Esophagus (tissue), 2 donors: ENCODE data around the gene MRPS22. TPM values are rescaled to one million over a fixed set of nuclear protein-coding genes. Genes with fewer than 3 reads are reported as not detected.

ENCODE experiments used
- H3K27ac ChIP-seq, 2 donors: one replicate each; pipeline ENCODE4 v1.5.1; 2013; ENCODE audit warnings: low read depth in 2 of 2, mild to moderate bottlenecking in 2 of 2, inconsistent platforms in 1 of 2, low read length in 1 of 2, moderate library complexity in 1 of 2
- H3K27me3 ChIP-seq, 2 donors: one replicate each; pipeline ENCODE4 v1.6.1; 2013; ENCODE audit warnings: low read length in 2 of 2, control low read depth in 1 of 2, mild to moderate bottlenecking in 1 of 2; ENCODE audit not compliant: insufficient read depth in 2 of 2, control insufficient read depth in 1 of 2
- H3K36me3 ChIP-seq, 2 donors: one replicate each; pipeline ENCODE4 v1.6.1; 2013; ENCODE audit warnings: low read length in 1 of 2; ENCODE audit not compliant: control insufficient read depth in 2 of 2, insufficient read depth in 2 of 2
- H3K4me1 ChIP-seq, 2 donors: one replicate each; pipeline ENCODE4 v1.6.1; 2013; ENCODE audit warnings: low read length in 1 of 2; ENCODE audit not compliant: control insufficient read depth in 2 of 2, insufficient read depth in 2 of 2
- H3K4me3 ChIP-seq, 2 donors: one replicate each; pipeline ENCODE4 v1.5.1; 2013; ENCODE audit warnings: low read length in 2 of 2, mild to moderate bottlenecking in 2 of 2, low read depth in 1 of 2, moderate library complexity in 1 of 2
- H3K9me3 ChIP-seq, 2 donors: one replicate each; pipeline ENCODE4 v1.6.1; 2013; ENCODE audit warnings: mild to moderate bottlenecking in 2 of 2, low read depth in 1 of 2, low read length in 1 of 2, moderate library complexity in 1 of 2; ENCODE audit not compliant: control insufficient read depth in 2 of 2, insufficient read depth in 1 of 2
- WGBS, 2 donors: extraction: QIAGEN DNeasy Blood & Tissue Kit; methylation state at CpG; one replicate each; pipeline ENCODE4 v1.1.7; 2013; 5-methylcytosine and 5-hydroxymethylcytosine counted together
- polyA plus RNA-seq, 2 donors: library from polyadenylated mRNA; stranded (reverse); fragments of 200-250 nt; gene quantifications; one replicate each; pipeline ENCODE4 v1.2.3, GENCODE V29; 2013
- donor health status: healthy with polysubstance abuse.
- donor health status: Bipolar disorder and iron deficiency.

Gene MRPS22
- 10 to 100 TPM; 39.0 to 57.5 TPM for polyA plus RNA-seq

DNA sequence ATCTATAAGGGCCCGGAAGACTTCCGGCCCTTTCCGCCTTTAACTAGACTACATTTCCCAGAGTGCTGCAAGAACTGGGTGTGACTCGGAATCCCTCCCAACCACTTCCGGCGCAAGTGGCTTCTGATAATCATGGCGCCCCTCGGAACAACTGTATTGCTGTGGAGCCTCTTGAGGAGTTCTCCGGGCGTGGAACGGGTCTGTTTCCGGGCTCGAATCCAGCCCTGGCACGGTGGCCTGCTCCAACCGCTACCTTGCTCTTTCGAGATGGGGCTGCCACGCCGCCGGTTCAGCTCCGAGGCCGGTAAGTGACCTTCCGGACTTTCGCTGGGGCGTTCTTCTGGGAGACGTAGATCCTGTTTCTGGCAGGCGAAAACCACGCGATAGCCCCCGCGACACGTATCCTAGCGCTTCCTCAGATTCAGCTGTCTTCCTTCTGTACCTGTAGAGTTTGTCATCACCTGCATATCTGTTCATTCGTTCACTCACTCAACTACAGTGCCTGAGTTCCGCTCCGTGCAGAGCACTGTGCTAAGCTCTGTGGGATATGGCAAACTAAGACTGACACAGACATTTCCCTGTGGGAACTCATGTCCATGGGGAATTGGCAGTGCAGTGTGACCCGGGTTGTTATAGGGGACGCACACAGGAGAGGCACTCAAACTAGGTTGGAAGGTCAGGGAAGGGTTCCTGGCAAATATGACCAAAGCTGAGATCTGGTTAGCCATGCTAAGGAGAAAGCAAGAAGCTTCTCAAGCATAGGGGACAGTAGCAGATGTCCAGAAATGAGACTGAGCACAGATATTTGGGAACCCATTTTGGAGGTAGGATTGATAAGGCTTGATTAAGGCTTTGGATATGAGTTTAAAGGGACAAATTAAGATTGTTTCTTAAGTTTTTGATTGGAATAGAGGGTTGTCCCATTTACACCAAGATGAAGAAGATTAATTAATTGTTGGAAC, at the start of gene MRPS22:
Gene MRPS22, plus strand, starts transcription at position 126 of the 962 bp plus-strand sequence. Its CDS starts 7 bp downstream, at position 133.
- 0 to 1% methylated on average over 37 of the region's 37 CpGs for WGBS, 2 donors
- H3K4me1 ChIP-seq: peaks cover 3 to 4% of the 10 kb centered on the region in 2 donors
- H3K9me3 ChIP-seq: no peaks in the 10 kb centered on the region
- no peaks in the 10 kb centered on the region for H3K27me3 ChIP-seq
- H3K27ac ChIP-seq: peak within 1 kb of the TSS; percentile 83 to 96
- peaks cover 5 to 7% of the 10 kb centered on the region in 2 donors for H3K36me3 ChIP-seq
- H3K4me3 ChIP-seq: peak within 1 kb of the TSS; percentile 96 to 98

DNA sequence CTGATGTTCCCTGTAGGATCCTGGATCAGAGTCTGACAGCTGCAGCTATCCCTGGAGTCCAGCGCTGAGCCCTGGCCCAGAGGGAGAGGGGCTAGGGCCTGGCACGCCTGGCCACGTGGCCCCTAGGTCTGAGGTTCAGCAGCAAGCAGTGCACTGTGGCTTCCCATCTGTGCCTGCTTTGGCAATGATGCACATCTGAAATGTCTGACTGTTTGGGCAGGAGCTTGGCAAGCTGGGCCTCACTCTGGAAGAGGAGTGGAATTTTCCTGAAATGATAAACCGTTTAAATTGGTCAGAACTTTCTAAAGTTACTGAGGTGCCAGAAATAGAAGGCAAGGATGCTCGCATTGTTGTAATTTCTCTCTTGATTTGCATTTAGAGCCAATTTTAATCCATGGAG, 48.8 kb upstream of the MRPS22 start:
- Histone ChIP-seq H3K9me3 (no peaks in the 10 kb centered on the region), H3K27me3 (no peaks in the 10 kb centered on the region), H3K36me3 (no peaks in the 10 kb centered on the region), H3K4me1 (no peaks in the 10 kb centered on the region), H3K4me3 (no peak overlapping the region), H3K27ac (no peak overlapping the region)
- 69 to 77% methylated on average over 5 of the region's 5 CpGs for WGBS, 2 donors

DNA sequence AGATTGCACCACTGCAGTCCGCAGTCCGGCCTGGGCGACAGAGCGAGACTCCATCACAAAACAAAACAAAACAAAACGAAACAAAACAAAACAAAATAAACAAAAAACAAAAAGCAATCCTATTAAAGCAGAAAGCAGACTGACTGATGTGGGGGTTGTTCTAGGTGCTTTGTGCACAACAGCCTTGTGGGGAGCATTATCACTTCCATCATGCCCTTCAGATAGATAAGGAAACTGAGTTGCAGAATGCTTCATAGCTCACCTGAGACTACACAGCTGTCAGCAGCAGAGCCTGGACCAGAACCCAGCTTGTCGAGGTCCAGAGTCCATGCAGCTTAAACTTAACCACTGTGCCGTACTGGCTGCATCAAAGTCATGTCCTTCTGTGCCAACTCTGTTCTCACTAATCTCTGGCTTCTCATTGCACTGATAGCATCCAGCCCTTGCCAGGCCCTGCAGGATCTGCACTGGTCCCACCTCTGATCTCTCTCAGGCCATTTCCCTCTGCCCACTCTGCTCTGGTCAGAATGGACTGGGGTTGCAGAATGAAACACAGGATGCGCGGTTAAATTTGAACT, 47.6 kb upstream of the MRPS22 start:
- Histone ChIP-seq H3K27me3 (no peaks in the 10 kb centered on the region), H3K36me3 (no peaks in the 10 kb centered on the region), H3K9me3 (no peaks in the 10 kb centered on the region), H3K27ac (no peak overlapping the region), H3K4me1 (no peaks in the 10 kb centered on the region), H3K4me3 (no peak overlapping the region)
- 80 to 85% methylated on average over 9 of the region's 9 CpGs for WGBS, 2 donors

DNA sequence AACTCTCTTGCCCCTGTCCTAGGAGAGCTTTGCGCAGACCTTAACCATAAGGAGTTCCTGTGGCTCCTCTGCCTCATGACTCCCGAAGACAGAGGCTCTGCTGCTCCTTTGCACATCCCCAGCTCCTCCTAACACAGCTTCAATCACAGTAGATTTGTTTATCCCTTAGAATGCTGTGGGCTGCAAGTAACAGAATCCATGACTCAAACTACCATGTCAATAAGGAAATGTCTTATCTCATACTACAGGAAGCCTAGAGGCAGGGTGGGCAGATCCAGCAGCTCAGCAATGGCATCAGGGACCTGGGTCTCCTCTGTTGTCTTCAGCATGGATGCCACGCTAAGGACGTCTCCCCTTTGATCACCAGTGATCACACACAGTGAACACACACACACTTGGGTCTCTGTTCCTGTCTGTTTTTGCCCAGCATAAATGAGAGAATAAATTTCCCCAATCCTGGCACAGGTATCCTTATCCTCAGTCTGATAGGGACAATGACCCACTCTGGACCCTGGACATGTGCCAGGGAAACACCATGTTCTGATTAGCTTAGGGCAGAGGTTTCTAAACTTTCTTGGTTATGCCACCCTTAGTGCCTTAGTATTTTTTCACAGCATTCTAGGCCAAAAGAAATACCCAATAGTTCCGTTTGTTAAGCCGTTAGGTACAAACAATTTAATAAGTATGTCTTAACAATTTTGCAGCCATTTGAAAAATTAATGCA, 46.1 kb upstream of the MRPS22 start:
- 84 to 85% methylated on average over 6 of the region's 6 CpGs for WGBS, 2 donors
- H3K4me1 ChIP-seq: no peaks in the 10 kb centered on the region

DNA sequence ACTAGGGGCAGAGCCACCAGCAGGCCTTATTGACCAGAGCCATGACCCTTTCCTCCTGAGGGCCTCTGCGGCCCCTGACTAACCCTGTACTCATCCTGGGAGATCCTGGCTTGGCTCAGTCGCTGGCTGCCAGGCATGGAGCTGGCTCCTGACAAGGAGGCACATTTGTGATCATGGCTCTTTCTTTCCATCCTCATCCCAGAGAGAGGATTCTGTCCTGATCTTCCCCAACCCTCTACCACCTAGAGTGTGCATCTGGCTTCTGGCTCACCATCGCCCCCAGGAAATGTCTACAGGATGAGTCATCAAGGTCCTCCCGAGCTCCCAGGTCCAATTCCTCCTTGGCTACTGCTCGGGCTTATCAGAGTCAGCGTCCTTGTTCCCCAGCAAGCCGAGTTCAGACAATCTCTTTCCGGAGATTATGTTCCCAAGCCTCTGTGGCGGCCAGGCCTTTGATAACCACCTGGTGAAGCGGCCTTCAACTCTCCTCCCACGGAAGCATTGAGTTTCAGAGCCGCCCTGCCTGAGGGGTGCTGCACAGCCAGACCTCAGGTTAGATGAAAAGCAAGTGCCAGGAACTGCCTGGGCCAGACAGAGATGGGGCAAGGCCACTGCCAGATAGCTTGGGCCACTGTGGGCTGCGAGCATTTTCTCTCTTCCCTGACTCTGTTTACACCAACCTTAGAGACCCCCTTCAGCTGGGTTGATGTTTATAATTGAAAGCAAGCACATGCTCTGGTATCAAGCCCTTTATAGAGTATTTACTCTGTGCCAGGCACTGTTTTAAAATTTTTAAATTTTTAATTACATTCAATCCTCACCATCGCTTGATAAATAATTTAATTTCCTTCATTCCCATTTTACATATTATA, 44.3 kb upstream of the MRPS22 start:
- WGBS, 2 donors: 63 to 69% methylated on average over 14 of the region's 14 CpGs
- H3K4me1 ChIP-seq: no peaks in the 10 kb centered on the region
- H3K4me3 ChIP-seq: no peak overlapping the region
- H3K27ac ChIP-seq: no peak overlapping the region
- H3K27me3 ChIP-seq: no peaks in the 10 kb centered on the region
- no peaks in the 10 kb centered on the region for H3K9me3 ChIP-seq
- no peaks in the 10 kb centered on the region for H3K36me3 ChIP-seq

More for the DNA sequence above, 46.1 kb upstream of the MRPS22 start:
- H3K4me3 ChIP-seq: no peak overlapping the region
- H3K9me3 ChIP-seq: no peaks in the 10 kb centered on the region
- no peak overlapping the region for H3K27ac ChIP-seq
- no peaks in the 10 kb centered on the region for H3K36me3 ChIP-seq
- H3K27me3 ChIP-seq: no peaks in the 10 kb centered on the region

DNA sequence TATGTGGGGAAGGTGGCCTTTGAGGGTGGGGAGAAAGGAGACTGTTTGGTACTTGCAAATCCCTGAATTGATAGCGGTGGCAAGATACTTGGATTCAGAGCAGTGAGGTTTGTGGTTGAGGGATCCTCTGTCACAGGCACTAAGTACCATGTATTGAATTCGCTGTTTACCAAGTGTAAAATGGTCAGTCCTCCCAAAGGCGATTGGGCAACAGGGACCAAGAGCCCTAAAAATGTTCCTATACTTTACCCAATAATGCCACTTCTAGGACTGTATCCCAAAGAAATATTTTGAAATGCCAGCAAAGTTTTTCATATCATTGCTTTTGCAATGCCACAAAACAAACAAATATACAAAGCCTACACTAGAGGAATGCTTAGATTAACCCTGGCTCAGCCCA, 43.4 kb upstream of the MRPS22 start:
- Histone ChIP-seq H3K4me1 (no peaks in the 10 kb centered on the region), H3K4me3 (no peak overlapping the region), H3K9me3 (no peaks in the 10 kb centered on the region), H3K27ac (no peak overlapping the region), H3K27me3 (no peaks in the 10 kb centered on the region), H3K36me3 (no peaks in the 10 kb centered on the region)
- WGBS, 2 donors: 94 to 96% methylated on average over 3 of the region's 3 CpGs

DNA sequence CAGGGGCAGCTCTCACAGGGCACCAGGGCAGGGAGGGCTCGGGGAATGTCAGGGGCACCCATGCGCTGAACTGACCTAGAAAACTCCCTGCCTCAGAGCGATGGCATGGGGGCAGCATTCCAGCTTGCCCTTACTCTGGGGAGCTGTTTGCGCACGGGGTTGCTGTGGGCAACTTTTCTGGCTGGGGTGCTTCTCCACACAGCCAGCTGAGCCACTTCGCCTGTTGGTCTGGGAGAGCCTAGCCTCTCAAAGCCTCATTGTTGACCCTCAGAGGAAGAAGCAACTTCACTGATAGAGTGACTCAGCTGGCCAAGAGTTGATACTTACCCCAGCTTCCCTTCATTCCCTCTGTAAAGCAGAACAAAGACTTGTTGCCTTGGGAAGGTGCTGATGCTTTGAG, 42.6 kb upstream of the MRPS22 start:
- no peak overlapping the region for H3K27ac ChIP-seq
- 88 to 93% methylated on average over 6 of the region's 6 CpGs for WGBS, 2 donors

DNA sequence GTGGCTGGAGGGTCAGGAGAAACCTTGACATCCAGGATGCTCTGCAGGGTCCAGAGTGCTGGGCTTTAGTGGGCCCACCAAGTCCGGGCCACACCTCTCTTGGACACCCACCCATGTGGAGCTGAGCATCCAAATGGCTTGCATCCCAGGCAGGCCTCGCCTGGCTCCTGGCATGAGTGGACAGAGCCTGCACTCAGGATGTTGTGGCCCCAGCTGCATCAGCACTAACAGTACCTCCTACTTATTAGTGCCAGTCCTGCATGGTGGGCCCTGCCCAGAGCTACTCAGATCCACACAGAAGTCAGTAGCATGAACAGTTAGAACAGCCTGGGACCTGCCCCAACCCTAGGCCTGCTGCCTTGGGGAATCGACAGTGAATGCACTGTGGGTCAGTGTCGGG, 42.2 kb upstream of the MRPS22 start:
- 90 to 91% methylated on average over 4 of the region's 4 CpGs for WGBS, 2 donors
- H3K27me3 ChIP-seq: no peaks in the 10 kb centered on the region
- H3K4me1 ChIP-seq: no peaks in the 10 kb centered on the region
- no peak overlapping the region for H3K27ac ChIP-seq
- H3K36me3 ChIP-seq: no peaks in the 10 kb centered on the region
- no peak overlapping the region for H3K4me3 ChIP-seq
- H3K9me3 ChIP-seq: no peaks in the 10 kb centered on the region

More for the DNA sequence above, 42.6 kb upstream of the MRPS22 start:
- H3K4me3 ChIP-seq: no peak overlapping the region
- H3K4me1 ChIP-seq: no peaks in the 10 kb centered on the region
- H3K27me3 ChIP-seq: no peaks in the 10 kb centered on the region
- H3K36me3 ChIP-seq: no peaks in the 10 kb centered on the region
- no peaks in the 10 kb centered on the region for H3K9me3 ChIP-seq
